HG03342 (cell line): ENCODE data around the gene OTC.

ENCODE experiments used
- ATAC-seq: cut with Tn5 transposase; IDR thresholded peaks from one replicate; pipeline ENCODE4 v1.9.1; 2021; ENCODE audit warnings: mild to moderate bottlenecking, moderate library complexity; ENCODE audit not compliant: unreplicated experiment

OTC gene

GRCh38 chrX:38357747-38358673 is 5.6 kb downstream of the OTC start:
- no peak for ATAC-seq

- ATAC-seq, result no peak
Observed at GRCh38 chrX:38363046-38363445, 10.6 kb downstream of the OTC start.

GRCh38 chrX:38365954-38366353 is 13.6 kb downstream of the OTC start:
- ATAC-seq, result no peak

GRCh38 chrX:38368774-38369173 is 16.4 kb downstream of the OTC start:
- no peak for ATAC-seq

- no peak for ATAC-seq
Observed at GRCh38 chrX:38371641-38372040, 19.2 kb downstream of the OTC start.

- no peak for ATAC-seq
Observed at GRCh38 chrX:38374431-38374830, 22.0 kb downstream of the OTC start.

GRCh38 chrX:38375891-38376290 is 23.5 kb downstream of the OTC start:
- ATAC-seq, result peak; percentile 56

- no peak for ATAC-seq
Observed at GRCh38 chrX:38376747-38377146, 24.3 kb downstream of the OTC start.

- no peak for ATAC-seq
Observed at GRCh38 chrX:38379088-38379487, 26.7 kb downstream of the OTC start.

- ATAC-seq, result no peak
Observed at GRCh38 chrX:38382663-38383062, 30.3 kb downstream of the OTC start.

- no peak for ATAC-seq
Observed at GRCh38 chrX:38400389-38400910, 48.0 kb downstream of the OTC start.

GRCh38 chrX:38402118-38402517 is 49.7 kb downstream of the OTC start:
- no peak for ATAC-seq

GRCh38 chrX:38403834-38404233 is 51.4 kb downstream of the OTC start:
- no peak for ATAC-seq

- no peak for ATAC-seq
Observed at GRCh38 chrX:38407126-38407525, 54.7 kb downstream of the OTC start.

- no peak for ATAC-seq
Observed at GRCh38 chrX:38409289-38409688, 56.9 kb downstream of the OTC start.

- ATAC-seq, result no peak
Observed at GRCh38 chrX:38426785-38427184, 74.4 kb downstream of the OTC start.

GRCh38 chrX:38431525-38431924 is 79.1 kb downstream of the OTC start:
- ATAC-seq, result no peak

GRCh38 chrX:38435130-38435529 is 82.7 kb downstream of the OTC start:
- no peak for ATAC-seq

GRCh38 chrX:38437093-38437492 is 84.7 kb downstream of the OTC start:
- no peak for ATAC-seq

- no peak for ATAC-seq
Observed at GRCh38 chrX:38438321-38438720, 85.9 kb downstream of the OTC start.

GRCh38 chrX:38452603-38453002 is 100.2 kb downstream of the OTC start:
- ATAC-seq, result no peak

GRCh38 chrX:38458071-38458470 is 105.7 kb downstream of the OTC start:
- ATAC-seq, result no peak

GRCh38 chrX:38462257-38462656 is 109.9 kb downstream of the OTC start:
- no peak for ATAC-seq
